HFF-Myc (cell line): ENCODE results near the gene TUBD1.

Experiments
- DNase-seq: peaks from one replicate; pipeline ENCODE4 v3.0.0-alpha.2; 2011; ENCODE audit warnings: low read depth; ENCODE audit errors: extremely low read depth
- H3K4me3 ChIP-seq: replicated peaks from 2 replicates; pipeline ENCODE4 v1.5.1; 2011; ENCODE audit warnings: low read depth, mild to moderate bottlenecking, control low read depth, low read length
- TF ChIP-seq, protein P1 (sequence below): IDR thresholded peaks from 2 replicates; pipeline ENCODE4 v1.5.1; 2012; ENCODE audit warnings: mild to moderate bottlenecking, low read depth, low read length, control low read depth; ENCODE audit errors: missing control alignments

TUBD1 gene

DNA sequence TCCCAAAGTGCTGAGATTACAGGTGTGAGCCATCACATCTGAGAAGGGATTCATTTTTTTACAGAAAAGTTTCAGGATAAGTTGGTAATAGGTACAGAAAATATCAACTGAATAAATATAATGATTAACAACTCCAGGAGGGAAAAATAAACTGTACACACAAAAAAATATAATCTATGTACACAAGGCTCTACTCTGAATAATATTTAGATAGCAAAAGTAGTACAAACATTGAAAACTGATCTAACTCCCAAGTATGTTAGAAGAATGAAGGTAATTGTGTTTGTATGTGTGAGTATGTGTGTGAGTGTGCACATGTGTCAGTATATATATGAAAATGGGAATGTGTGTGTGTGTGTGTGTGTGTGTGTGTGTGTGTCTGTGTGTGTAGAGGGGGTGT lies 20.4 kb downstream of the TUBD1 start:
- TF ChIP-seq, protein P1, sequence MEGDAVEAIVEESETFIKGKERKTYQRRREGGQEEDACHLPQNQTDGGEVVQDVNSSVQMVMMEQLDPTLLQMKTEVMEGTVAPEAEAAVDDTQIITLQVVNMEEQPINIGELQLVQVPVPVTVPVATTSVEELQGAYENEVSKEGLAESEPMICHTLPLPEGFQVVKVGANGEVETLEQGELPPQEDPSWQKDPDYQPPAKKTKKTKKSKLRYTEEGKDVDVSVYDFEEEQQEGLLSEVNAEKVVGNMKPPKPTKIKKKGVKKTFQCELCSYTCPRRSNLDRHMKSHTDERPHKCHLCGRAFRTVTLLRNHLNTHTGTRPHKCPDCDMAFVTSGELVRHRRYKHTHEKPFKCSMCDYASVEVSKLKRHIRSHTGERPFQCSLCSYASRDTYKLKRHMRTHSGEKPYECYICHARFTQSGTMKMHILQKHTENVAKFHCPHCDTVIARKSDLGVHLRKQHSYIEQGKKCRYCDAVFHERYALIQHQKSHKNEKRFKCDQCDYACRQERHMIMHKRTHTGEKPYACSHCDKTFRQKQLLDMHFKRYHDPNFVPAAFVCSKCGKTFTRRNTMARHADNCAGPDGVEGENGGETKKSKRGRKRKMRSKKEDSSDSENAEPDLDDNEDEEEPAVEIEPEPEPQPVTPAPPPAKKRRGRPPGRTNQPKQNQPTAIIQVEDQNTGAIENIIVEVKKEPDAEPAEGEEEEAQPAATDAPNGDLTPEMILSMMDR, result no peak
- H3K4me3 ChIP-seq, result no peak overlapping the region
- DNase-seq, result no peak

DNA sequence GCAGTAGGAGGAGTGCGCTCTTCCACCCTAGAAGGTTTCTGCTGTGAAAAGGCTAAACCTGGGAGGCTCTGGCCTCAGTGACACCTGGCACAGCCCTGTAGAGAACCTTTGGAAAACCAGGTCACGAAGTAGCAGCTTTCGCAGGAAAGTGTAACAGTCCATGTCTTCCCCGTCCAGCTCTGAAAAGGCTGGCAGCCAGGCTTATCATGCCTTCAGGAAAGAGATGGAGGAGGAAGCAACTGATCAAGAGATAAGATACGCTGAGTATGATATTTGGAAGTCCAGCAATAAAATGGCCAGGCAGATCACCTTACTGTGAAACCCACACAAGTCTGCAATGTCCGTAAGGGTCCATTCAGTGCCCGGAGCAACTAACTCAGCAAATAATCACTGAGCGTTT lies 22.3 kb downstream of the TUBD1 start:
- TF ChIP-seq, protein P1, result no peak
- no peak overlapping the region for H3K4me3 ChIP-seq
- no peak for DNase-seq

DNA sequence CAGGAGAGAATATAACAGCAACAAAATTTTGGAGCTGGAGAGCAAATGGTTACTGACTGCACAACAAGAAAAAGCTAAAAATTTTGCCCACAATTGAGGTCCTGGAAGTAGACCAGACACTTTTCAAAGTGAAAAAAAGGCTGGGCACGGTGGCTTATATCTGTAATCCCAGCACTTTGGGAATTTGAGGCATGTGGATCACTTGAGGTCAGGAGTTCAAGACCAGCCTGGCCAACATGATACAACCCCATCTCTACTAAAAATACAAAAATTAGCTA lies 22.9 kb downstream of the TUBD1 start:
- no peak for DNase-seq
- H3K4me3 ChIP-seq, result no peak overlapping the region
- TF ChIP-seq, protein P1, result no peak

DNA sequence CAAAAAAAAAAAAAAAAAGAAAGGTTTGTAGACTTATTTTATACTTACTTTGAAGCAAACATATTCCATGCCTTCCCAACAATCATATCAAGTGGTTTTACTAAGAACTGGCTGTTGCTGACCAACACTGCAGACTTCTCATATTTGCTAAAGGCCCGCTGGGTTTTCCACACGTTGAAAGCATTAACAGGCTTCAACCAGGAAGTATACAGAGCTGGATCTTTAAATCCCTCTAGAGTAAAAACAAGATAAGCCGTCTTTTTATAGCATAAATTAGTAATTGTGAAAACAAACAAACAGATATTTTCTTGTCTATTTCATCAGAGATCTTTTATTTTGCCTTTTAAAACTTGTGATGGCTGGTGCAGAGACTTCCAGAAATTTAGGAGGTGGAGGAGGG lies 29.1 kb downstream of the TUBD1 start:
- DNase-seq, result no peak
- no peak overlapping the region for H3K4me3 ChIP-seq
- TF ChIP-seq, protein P1, result no peak

DNA sequence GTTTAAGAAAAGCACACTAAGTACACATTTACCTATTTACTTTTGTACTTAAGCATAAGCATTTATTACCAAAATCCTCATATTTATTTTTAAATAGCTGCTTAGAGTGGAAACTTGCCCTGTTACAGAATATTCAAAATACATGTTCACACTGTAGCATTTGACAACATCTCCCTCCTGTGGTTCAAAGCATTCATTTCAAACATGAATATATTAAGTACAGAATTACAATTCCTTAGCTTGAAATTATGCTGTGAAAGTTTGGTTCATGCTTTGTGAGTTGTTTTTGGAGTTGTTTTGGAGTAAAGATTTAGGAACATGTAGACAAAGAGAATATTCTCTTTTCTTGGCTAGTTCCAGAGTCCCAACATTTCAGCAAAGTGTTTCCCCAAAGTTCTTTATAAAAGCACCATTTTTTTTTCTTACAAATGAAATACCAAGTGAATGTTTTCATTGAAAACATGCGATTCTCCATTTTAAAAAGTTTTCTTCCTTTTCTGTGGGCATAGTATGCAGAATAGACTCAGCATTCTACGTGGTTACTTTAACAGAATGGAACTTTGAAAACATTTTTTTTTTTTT lies 33.2 kb downstream of the TUBD1 start:
- no peak overlapping the region for H3K4me3 ChIP-seq
- no peak for DNase-seq
- TF ChIP-seq, protein P1, result peak; percentile 27

DNA sequence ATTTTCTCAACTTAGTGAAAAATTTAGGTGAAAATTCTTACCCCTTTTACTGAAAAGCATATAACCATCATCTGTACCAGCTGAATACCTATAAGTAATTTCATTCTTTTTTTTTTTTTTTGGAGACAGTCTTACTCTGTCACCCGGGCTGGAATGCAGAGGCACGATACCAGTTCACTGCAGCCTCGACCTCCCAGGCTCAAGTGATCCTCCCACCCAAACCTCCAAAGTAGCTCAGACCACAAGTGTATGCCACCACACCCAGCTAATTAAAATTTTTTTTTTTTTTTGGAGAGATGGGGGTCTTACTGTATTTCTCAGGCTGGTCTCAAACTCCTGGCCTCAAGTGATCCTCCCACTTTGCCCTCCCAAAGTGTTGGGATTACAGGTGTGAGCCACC lies 33.8 kb downstream of the TUBD1 start:
- TF ChIP-seq, protein P1, result no peak
- DNase-seq, result no peak
- H3K4me3 ChIP-seq, result no peak overlapping the region

DNA sequence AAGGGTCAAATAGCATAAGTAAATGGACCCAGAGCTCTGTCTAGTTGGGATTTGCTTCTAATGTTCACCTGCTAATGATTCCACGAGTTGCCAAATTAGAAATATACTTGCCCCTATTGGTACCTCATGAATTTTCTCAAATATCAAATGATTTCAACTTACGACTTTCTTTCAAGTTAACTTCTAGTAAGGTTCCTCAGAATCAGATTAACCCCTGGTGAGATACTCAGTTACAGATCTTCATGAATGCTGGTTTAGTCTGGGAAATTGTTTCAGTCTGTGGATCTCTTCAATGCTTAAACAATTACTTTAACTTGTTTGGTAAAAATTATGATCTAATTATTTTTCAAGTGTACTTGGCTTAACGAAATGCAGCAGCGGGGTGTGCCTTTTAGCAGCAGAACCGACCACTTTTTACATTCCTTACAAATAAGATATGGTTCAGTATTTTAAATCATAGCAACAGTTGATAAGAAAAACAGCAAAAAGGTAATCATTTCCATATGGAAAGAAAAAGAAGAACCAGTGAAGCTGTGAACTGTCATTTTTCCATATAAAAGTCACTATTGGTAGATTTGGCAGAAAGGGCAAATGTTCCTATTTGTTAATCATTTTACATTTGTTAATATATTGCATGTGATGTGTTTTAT lies 34.5 kb downstream of the TUBD1 start:
- TF ChIP-seq, protein P1, result no peak
- no peak for DNase-seq
- no peak overlapping the region for H3K4me3 ChIP-seq
